ENCODE results near the gene KRT8. TPM values are rescaled to one million over a fixed set of nuclear protein-coding genes. Genes with fewer than 3 reads are reported as not detected.

KRT8 gene
- total and polyA plus RNA-seq, 10 of the 15 experiments (the other 5 are each of a cell fraction or from before 2014, with no cell fraction given) = 0.11 to 5.6 (median 0.37) TPM; not detected in 1

GRCh38 chr12:52951640-52952039 is 46.8 kb upstream of the KRT8 start (continued):
- TF ChIP-seq PRDM15 (CRISPR knock-in tag; IDR thresholded peaks at IDR 0.05) (no peak), MEF2A (IDR thresholded peaks at IDR 0.05; ENCODE audit: insufficient read depth, low read depth, low read length) (no peak)

GRCh38 chr12:52951126-52951525 is 46.2 kb upstream of the KRT8 start:
- no peak for ATAC-seq
- no peak overlapping the region for H3K4me3 ChIP-seq
- CTCF ChIA-PET = interaction anchor here (0.6 to 1.7 kb wide), 8 partner anchors 10 to 795 kb away, joined by 3 to 23 read pairs (median 4); no protein-coding TSS in a partner anchor
- H3K9me3 ChIP-seq (replicated peaks; ENCODE audit: control insufficient read depth, insufficient read depth, low read length) = no peaks in the 10 kb centered on the region
- WGBS (ENCODE audit: insufficient coverage, insufficient replicate concordance, low lambda C conversion rate, missing lambda C conversion rate) = 38% methylated on average over 1 of the region's 1 CpG
- no peak overlapping the region for H3K4me2 ChIP-seq (ENCODE audit: control insufficient read depth, insufficient read depth)
- POLR2A ChIA-PET = no interaction called here
- in situ Hi-C loops (cut with MboI) (no loop called here), intact Hi-C loops (cut with micrococcal nuclease; ENCODE audit: unreplicated experiment) (no loop called here)
- no peaks in the 10 kb centered on the region for H3K36me3 ChIP-seq (ENCODE audit: control insufficient read depth in 2 of 2, insufficient read depth in 2 of 2, low read length in 1 of 2)
- SMC1A ChIA-PET (ENCODE audit: uncharacterized antibody, unreplicated experiment) = interaction anchor here (2.4 kb wide), 1 partner anchor 67 kb away, joined by 14 read pairs; no protein-coding TSS in a partner anchor
- no peaks in the 10 kb centered on the region for H4K20me1 ChIP-seq (ENCODE audit: control insufficient read depth, insufficient read depth)
- H3K79me2 ChIP-seq (ENCODE audit: control insufficient read depth, insufficient read depth, low read length) = no peaks in the 10 kb centered on the region
- no peaks in the 10 kb centered on the region for H3K4me1 ChIP-seq (ENCODE audit: control insufficient read depth, insufficient read depth, low read length)
- H3K27ac ChIP-seq (ENCODE audit: control insufficient read depth, insufficient read depth) = no peak overlapping the region
- no TSS peak for BruUV-seq (replicated peaks)
- no peak overlapping the region for H2AFZ ChIP-seq (ENCODE audit: control insufficient read depth, low read depth, low read length)
- H3K9ac ChIP-seq (ENCODE audit: control insufficient read depth, insufficient read depth, low read length) = no peak overlapping the region
- TF ChIP-seq USF1 (IDR thresholded peaks at IDR 0.05; ENCODE audit: borderline replicate concordance, extremely low read length, insufficient read depth, low read depth, low read length) (no peak), ZSCAN29 (IDR thresholded peaks at IDR 0.05) (no peak), GATAD2B (conservative IDR thresholded peaks at IDR 0.05; ENCODE audit: low read depth) (no peak)
- no peak for FAIRE-seq
- peaks cover 0 to 4% of the 10 kb centered on the region in 2 experiments; a peak in 3 of 4 replicates for H3K27me3 ChIP-seq (replicated peaks in 1 of 2; ENCODE audit: control insufficient read depth in 2 of 2, insufficient read depth in 2 of 2, low read length in 1 of 2)
- RAD21 ChIA-PET (ENCODE audit: unreplicated experiment) = interaction anchor here (0.9 to 2.0 kb wide), 2 partner anchors 30 to 66 kb away, joined by 3 to 8 read pairs; no protein-coding TSS in a partner anchor
- no peak for DNase-seq (ENCODE audit: low read depth, low spot score)

All from GM12878 (cell line).